ENCODE results near the gene OSBPL3. TPM values are rescaled to one million over a fixed set of nuclear protein-coding genes. Genes with fewer than 3 reads are reported as not detected.

Gene OSBPL3
- polyA plus RNA-seq, 1 donor (not counting 4 experiments of a cell fraction or from before 2014, with no cell fraction given) = 34.0 TPM

DNA sequence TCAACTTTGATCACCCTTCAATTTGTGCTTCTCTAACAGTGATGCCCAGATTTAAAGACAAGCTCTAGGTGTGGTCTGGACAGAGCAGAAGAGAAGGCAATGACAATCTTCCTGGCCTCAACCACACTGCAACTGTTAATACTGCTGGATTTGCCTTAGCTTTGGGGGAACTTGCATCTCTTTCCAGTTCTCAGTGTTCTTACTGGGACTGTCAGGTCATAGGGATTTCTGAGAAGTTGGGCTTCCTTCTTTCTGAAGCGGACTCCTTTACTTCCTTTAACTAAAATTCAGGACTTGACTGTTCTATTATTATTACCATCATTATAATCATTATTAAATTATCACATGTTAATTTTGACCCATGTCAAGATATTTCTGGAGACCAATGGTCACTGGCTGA, 80.8 kb downstream of the OSBPL3 start:
- H3K9ac ChIP-seq (ENCODE audit: control insufficient read depth, extremely low read depth, insufficient read depth, low read length) = no peak overlapping the region
- H3K9me1 ChIP-seq (ENCODE audit: control insufficient read depth, extremely low read depth, insufficient read depth, low read length) = no peaks in the 10 kb centered on the region
- H3K27me3 ChIP-seq (ENCODE audit: control insufficient read depth, extremely low read depth, insufficient read depth, low read length) = no peaks in the 10 kb centered on the region
- peaks cover 94% of the 10 kb centered on the region for H3K79me2 ChIP-seq (ENCODE audit: control insufficient read depth, insufficient read depth, low read length)
- dilution Hi-C loops (cut with MboI; ENCODE audit: extremely low pct_ligation_motif_present, low sequenced_read_pairs) = no loop called here
- no peaks in the 10 kb centered on the region for H4K20me1 ChIP-seq (ENCODE audit: control insufficient read depth, extremely low read depth, insufficient read depth, low read length)
- no peaks in the 10 kb centered on the region for H3K36me3 ChIP-seq (ENCODE audit: control insufficient read depth in 2 of 2, extremely low read depth in 1 of 2, insufficient read depth in 2 of 2, low read length in 2 of 2)
- H3K4me3 ChIP-seq (ENCODE audit: control insufficient read depth in 2 of 3, extremely low read depth in 1 of 3, insufficient read depth in 2 of 3, low read depth in 1 of 3, low read length in 3 of 3) = no peak overlapping the region
- no peaks in the 10 kb centered on the region for H3K9me3 ChIP-seq (ENCODE audit: control insufficient read depth, low read depth, low read length)
- TF ChIP-seq EZH2 (IDR thresholded peaks at IDR 0.05; ENCODE audit: low read length) (no peak), CTCF (optimal IDR thresholded peaks at IDR 0.05 in 1 of 3, IDR thresholded peaks at IDR 0.05 in 1 of 3, conservative IDR thresholded peaks at IDR 0.05 in 1 of 3; ENCODE audit: extremely low read depth in 1 of 3, insufficient read depth in 2 of 3, low read length in 3 of 3) (no peak)
- no peak for DNase-seq (ENCODE audit: low read depth, low spot score)
- peaks cover 26% of the 10 kb centered on the region for H3K4me1 ChIP-seq (ENCODE audit: control insufficient read depth, extremely low read depth, insufficient read depth, low read length)
- peak overlapping the region; percentile 17 for H3K27ac ChIP-seq (ENCODE audit: control insufficient read depth, insufficient read depth, low read length)
- H2AFZ ChIP-seq (ENCODE audit: control insufficient read depth, low read length) = no peak overlapping the region
- FAIRE-seq = peak; percentile 9
- peak overlapping the region; percentile 11 for H3K4me2 ChIP-seq (ENCODE audit: control insufficient read depth, extremely low read depth, insufficient read depth, low read depth, low read length)

- dilution Hi-C loops (cut with MboI; ENCODE audit: extremely low pct_ligation_motif_present, low sequenced_read_pairs) = no loop called here
Observed at GRCh38 chr7:24898691-24899090, 81.3 kb downstream of the OSBPL3 start.

More at GRCh38 chr7:24898691-24899090, 81.3 kb downstream of the OSBPL3 start:
- DNase-seq (ENCODE audit: low read depth, low spot score) (no peak), FAIRE-seq (peak; percentile 46)
- H3K27me3 ChIP-seq (ENCODE audit: control insufficient read depth, extremely low read depth, insufficient read depth, low read length) = no peaks in the 10 kb centered on the region
- no peaks in the 10 kb centered on the region for H4K20me1 ChIP-seq (ENCODE audit: control insufficient read depth, extremely low read depth, insufficient read depth, low read length)
- TF ChIP-seq CTCF (optimal IDR thresholded peaks at IDR 0.05 in 1 of 3, IDR thresholded peaks at IDR 0.05 in 1 of 3, conservative IDR thresholded peaks at IDR 0.05 in 1 of 3; ENCODE audit: extremely low read depth in 1 of 3, insufficient read depth in 2 of 3, low read length in 3 of 3) (no peak), EZH2 (IDR thresholded peaks at IDR 0.05; ENCODE audit: low read length) (no peak)
- H3K27ac ChIP-seq (ENCODE audit: control insufficient read depth, insufficient read depth, low read length) = peak overlapping the region; percentile 17
- no peak overlapping the region for H3K9ac ChIP-seq (ENCODE audit: control insufficient read depth, extremely low read depth, insufficient read depth, low read length)
- H3K9me3 ChIP-seq (ENCODE audit: control insufficient read depth, low read depth, low read length) = no peaks in the 10 kb centered on the region
- H3K9me1 ChIP-seq (ENCODE audit: control insufficient read depth, extremely low read depth, insufficient read depth, low read length) = no peaks in the 10 kb centered on the region
- H3K4me3 ChIP-seq (ENCODE audit: control insufficient read depth in 2 of 3, extremely low read depth in 1 of 3, insufficient read depth in 2 of 3, low read depth in 1 of 3, low read length in 3 of 3) = no peak overlapping the region
- H3K79me2 ChIP-seq (ENCODE audit: control insufficient read depth, insufficient read depth, low read length) = peaks cover 92% of the 10 kb centered on the region
- peaks cover 23% of the 10 kb centered on the region for H3K4me1 ChIP-seq (ENCODE audit: control insufficient read depth, extremely low read depth, insufficient read depth, low read length)
- H3K36me3 ChIP-seq (ENCODE audit: control insufficient read depth in 2 of 2, extremely low read depth in 1 of 2, insufficient read depth in 2 of 2, low read length in 2 of 2) = no peaks in the 10 kb centered on the region
- no peak overlapping the region for H2AFZ ChIP-seq (ENCODE audit: control insufficient read depth, low read length)
- H3K4me2 ChIP-seq (ENCODE audit: control insufficient read depth, extremely low read depth, insufficient read depth, low read depth, low read length) = peak overlapping the region; percentile 11
